HEK293 (cell line): ENCODE results near the gene C5orf63.

Source experiments
- EGR2 ChIP-seq: fragments of 450-650 bp; formaldehyde crosslinking; IDR thresholded peaks from 2 replicates; pipeline ENCODE4 v1.5.1; 2016; ENCODE audit warnings: low read depth, missing biosample characterization, missing genetic modification characterization
- FEZF1 ChIP-seq: fragments of 450-650 bp; formaldehyde crosslinking; IDR thresholded peaks from 2 replicates; pipeline ENCODE4 v1.5.1; 2016; ENCODE audit warnings: missing biosample characterization, missing genetic modification characterization
- IKZF3 ChIP-seq: fragments of 450-650 bp; IDR thresholded peaks from 2 replicates; pipeline ENCODE4 v1.5.0; 2018; ENCODE audit warnings: missing biosample characterization, mild to moderate bottlenecking, missing genetic modification characterization, moderate library complexity
- KLF7 ChIP-seq: fragments of 450-650 bp; formaldehyde crosslinking; IDR thresholded peaks from 2 replicates; pipeline ENCODE4 v1.5.1; 2016; ENCODE audit warnings: missing biosample characterization, missing genetic modification characterization, borderline replicate concordance
- MZF1 ChIP-seq: fragments of 450-650 bp; formaldehyde crosslinking; IDR thresholded peaks from 2 replicates; pipeline ENCODE4 v1.5.1; 2017; ENCODE audit warnings: missing biosample characterization, missing genetic modification characterization, borderline replicate concordance
- OSR2 ChIP-seq: fragments of 450-650 bp; formaldehyde crosslinking; IDR thresholded peaks from 2 replicates; pipeline ENCODE4 v1.5.1; 2016; ENCODE audit warnings: missing biosample characterization, missing genetic modification characterization
- SCRT2 ChIP-seq: fragments of 450-650 bp; formaldehyde crosslinking; IDR thresholded peaks from 2 replicates; pipeline ENCODE4 v1.5.1; 2016; ENCODE audit warnings: missing biosample characterization, missing genetic modification characterization
- SP3 ChIP-seq: fragments of 450-650 bp; formaldehyde crosslinking; IDR thresholded peaks from 2 replicates; pipeline ENCODE4 v1.5.1; 2016; ENCODE audit warnings: missing biosample characterization, missing genetic modification characterization
- ZBTB20 ChIP-seq: fragments of 450-650 bp; formaldehyde crosslinking; IDR thresholded peaks from 2 replicates; pipeline ENCODE4 v1.5.1; 2016; ENCODE audit warnings: missing biosample characterization, missing genetic modification characterization
- ZEB2 ChIP-seq: fragments of 450-650 bp; formaldehyde crosslinking; IDR thresholded peaks from 2 replicates; pipeline ENCODE4 v1.5.1; 2016; ENCODE audit warnings: missing biosample characterization, missing genetic modification characterization
- ZFHX2 ChIP-seq: fragments of 450-650 bp; formaldehyde crosslinking; conservative IDR thresholded peaks from 2 replicates; pipeline ENCODE4 v1.5.1; 2016; ENCODE audit warnings: missing biosample characterization, missing genetic modification characterization
- ZIC2 ChIP-seq: fragments of 450-650 bp; formaldehyde crosslinking; IDR thresholded peaks from 2 replicates; pipeline ENCODE4 v1.5.1; 2016; ENCODE audit warnings: missing biosample characterization, missing genetic modification characterization
- ZNF112 ChIP-seq: fragments of 450-650 bp; formaldehyde crosslinking; IDR thresholded peaks from 2 replicates; pipeline ENCODE4 v1.5.0; 2017; ENCODE audit warnings: missing biosample characterization, missing genetic modification characterization
- ZNF133 ChIP-seq: fragments of 450-650 bp; formaldehyde crosslinking; IDR thresholded peaks from 2 replicates; pipeline ENCODE4 v1.5.1; 2016; ENCODE audit warnings: missing biosample characterization, missing genetic modification characterization
- ZNF140 ChIP-seq: fragments of 450-650 bp; formaldehyde crosslinking; IDR thresholded peaks from 2 replicates; pipeline ENCODE4 v1.5.1; 2016; ENCODE audit warnings: missing biosample characterization, missing genetic modification characterization
- ZNF221 ChIP-seq: fragments of 450-650 bp; formaldehyde crosslinking; IDR thresholded peaks from 2 replicates; pipeline ENCODE4 v1.5.1; 2017; ENCODE audit warnings: missing biosample characterization, missing genetic modification characterization, borderline replicate concordance
- ZNF335 ChIP-seq: fragments of 450-650 bp; formaldehyde crosslinking; conservative IDR thresholded peaks from 2 replicates; pipeline ENCODE4 v1.5.1; 2016; ENCODE audit warnings: missing biosample characterization, missing genetic modification characterization
- ZNF366 ChIP-seq: fragments of 450-650 bp; formaldehyde crosslinking; conservative IDR thresholded peaks from 2 replicates; pipeline ENCODE4 v1.5.1; 2016; ENCODE audit warnings: missing biosample characterization, missing genetic modification characterization
- ZNF37A ChIP-seq: fragments of 450-650 bp; IDR thresholded peaks from 2 replicates; pipeline ENCODE4 v1.5.1; 2018; ENCODE audit warnings: missing biosample characterization, missing genetic modification characterization
- ZNF529 ChIP-seq: fragments of 450-650 bp; formaldehyde crosslinking; IDR thresholded peaks from 2 replicates; pipeline ENCODE4 v1.5.1; 2017; ENCODE audit warnings: missing genetic modification characterization, missing biosample characterization; ENCODE audit not compliant: insufficient replicate concordance
- ZNF561 ChIP-seq: fragments of 450-650 bp; IDR thresholded peaks from 2 replicates; pipeline ENCODE4 v1.5.1; 2018; ENCODE audit warnings: missing biosample characterization, missing genetic modification characterization, borderline replicate concordance
- ZNF580 ChIP-seq: fragments of 450-650 bp; formaldehyde crosslinking; IDR thresholded peaks from 2 replicates; pipeline ENCODE4 v1.5.1; 2016; ENCODE audit warnings: missing biosample characterization, missing genetic modification characterization
- ZNF596 ChIP-seq: fragments of 450-650 bp; IDR thresholded peaks from 2 replicates; pipeline ENCODE4 v1.5.0; 2018; ENCODE audit warnings: missing biosample characterization, mild to moderate bottlenecking, missing genetic modification characterization, moderate library complexity
- ZNF600 ChIP-seq: fragments of 450-650 bp; formaldehyde crosslinking; IDR thresholded peaks from 2 replicates; pipeline ENCODE4 v1.5.1; 2016; ENCODE audit warnings: missing biosample characterization, missing genetic modification characterization
- ZNF624 ChIP-seq: fragments of 450-650 bp; formaldehyde crosslinking; IDR thresholded peaks from 2 replicates; pipeline ENCODE4 v1.5.1; 2017; ENCODE audit warnings: missing biosample characterization, missing genetic modification characterization
- ZNF629 ChIP-seq: fragments of 450-650 bp; formaldehyde crosslinking; IDR thresholded peaks from 2 replicates; pipeline ENCODE4 v1.5.1; 2017; ENCODE audit warnings: missing biosample characterization, missing genetic modification characterization
- ZNF670 ChIP-seq: fragments of 450-650 bp; formaldehyde crosslinking; IDR thresholded peaks from 2 replicates; pipeline ENCODE4 v1.5.1; 2016; ENCODE audit warnings: missing biosample characterization, missing genetic modification characterization, low read depth
- ZNF837 ChIP-seq: fragments of 450-650 bp; formaldehyde crosslinking; IDR thresholded peaks from 2 replicates; pipeline ENCODE4 v1.5.1; 2016; ENCODE audit warnings: missing biosample characterization, missing genetic modification characterization
- ZNF843 ChIP-seq: fragments of 450-650 bp; formaldehyde crosslinking; IDR thresholded peaks from 2 replicates; pipeline ENCODE4 v1.5.1; 2016; ENCODE audit warnings: missing biosample characterization, missing genetic modification characterization
- TF ChIP-seq, protein P1 (sequence below): fragments of 450-650 bp; formaldehyde crosslinking; IDR thresholded peaks from 2 replicates; pipeline ENCODE4 v1.5.1; 2016; ENCODE audit warnings: missing biosample characterization, missing genetic modification characterization, borderline replicate concordance
- TF ChIP-seq, protein P2 (sequence below): fragments of 450-650 bp; formaldehyde crosslinking; IDR thresholded peaks from 2 replicates; pipeline ENCODE4 v1.5.1; 2016; ENCODE audit warnings: missing biosample characterization, missing genetic modification characterization

C5orf63 gene

GRCh38 chr5:127040796-127041520 is 32.3 kb downstream of the C5orf63 start (continued):
- TF ChIP-seq ZNF37A (tag by site-specific recombination) (no peak), ZNF335 (tag by site-specific recombination) (peak; percentile 81), IKZF3 (tag by site-specific recombination) (no peak), ZNF529 (tag by site-specific recombination) (no peak), OSR2 (peak; percentile 52; the same call in 1 of the 2 replicates), ZIC2 (tag by site-specific recombination) (peak; percentile 68), SCRT2 (tag by site-specific recombination) (no peak), ZNF366 (tag by site-specific recombination) (peak; percentile 61), ZNF596 (tag by site-specific recombination) (peak; percentile 31; the same call in 1 of the 2 replicates), ZNF837 (no peak), ZNF133 (tag by site-specific recombination) (no peak), ZNF140 (tag by site-specific recombination) (no peak), ZBTB20 (tag by site-specific recombination) (no peak), KLF7 (tag by site-specific recombination) (peak; percentile 86), MZF1 (peak; percentile 69; the same call in 1 of the 2 replicates), ZNF580 (tag by site-specific recombination) (no peak), ZNF221 (tag by site-specific recombination) (no peak), EGR2 (tag by site-specific recombination) (0 out of 2 replicates have a peak, but pooled peaks have one; percentile 34), ZNF624 (no peak), ZNF600 (tag by site-specific recombination) (no peak), ZNF561 (tag by site-specific recombination) (peak; percentile 76; the same call in 1 of the 2 replicates), ZNF843 (tag by site-specific recombination) (0 out of 2 replicates have a peak, but pooled peaks have one; percentile 29), ZFHX2 (tag by site-specific recombination) (peak; percentile 75), FEZF1 (tag by site-specific recombination) (peak; percentile 72), SP3 (tag by site-specific recombination) (peak; percentile 60; the same call in 1 of the 2 replicates), ZNF112 (tag by site-specific recombination) (no peak), ZNF629 (tag by site-specific recombination) (peak; percentile 36; the same call in 1 of the 2 replicates), ZEB2 (tag by site-specific recombination) (no peak), ZNF670 (no peak)
- TF ChIP-seq, protein P1, sequence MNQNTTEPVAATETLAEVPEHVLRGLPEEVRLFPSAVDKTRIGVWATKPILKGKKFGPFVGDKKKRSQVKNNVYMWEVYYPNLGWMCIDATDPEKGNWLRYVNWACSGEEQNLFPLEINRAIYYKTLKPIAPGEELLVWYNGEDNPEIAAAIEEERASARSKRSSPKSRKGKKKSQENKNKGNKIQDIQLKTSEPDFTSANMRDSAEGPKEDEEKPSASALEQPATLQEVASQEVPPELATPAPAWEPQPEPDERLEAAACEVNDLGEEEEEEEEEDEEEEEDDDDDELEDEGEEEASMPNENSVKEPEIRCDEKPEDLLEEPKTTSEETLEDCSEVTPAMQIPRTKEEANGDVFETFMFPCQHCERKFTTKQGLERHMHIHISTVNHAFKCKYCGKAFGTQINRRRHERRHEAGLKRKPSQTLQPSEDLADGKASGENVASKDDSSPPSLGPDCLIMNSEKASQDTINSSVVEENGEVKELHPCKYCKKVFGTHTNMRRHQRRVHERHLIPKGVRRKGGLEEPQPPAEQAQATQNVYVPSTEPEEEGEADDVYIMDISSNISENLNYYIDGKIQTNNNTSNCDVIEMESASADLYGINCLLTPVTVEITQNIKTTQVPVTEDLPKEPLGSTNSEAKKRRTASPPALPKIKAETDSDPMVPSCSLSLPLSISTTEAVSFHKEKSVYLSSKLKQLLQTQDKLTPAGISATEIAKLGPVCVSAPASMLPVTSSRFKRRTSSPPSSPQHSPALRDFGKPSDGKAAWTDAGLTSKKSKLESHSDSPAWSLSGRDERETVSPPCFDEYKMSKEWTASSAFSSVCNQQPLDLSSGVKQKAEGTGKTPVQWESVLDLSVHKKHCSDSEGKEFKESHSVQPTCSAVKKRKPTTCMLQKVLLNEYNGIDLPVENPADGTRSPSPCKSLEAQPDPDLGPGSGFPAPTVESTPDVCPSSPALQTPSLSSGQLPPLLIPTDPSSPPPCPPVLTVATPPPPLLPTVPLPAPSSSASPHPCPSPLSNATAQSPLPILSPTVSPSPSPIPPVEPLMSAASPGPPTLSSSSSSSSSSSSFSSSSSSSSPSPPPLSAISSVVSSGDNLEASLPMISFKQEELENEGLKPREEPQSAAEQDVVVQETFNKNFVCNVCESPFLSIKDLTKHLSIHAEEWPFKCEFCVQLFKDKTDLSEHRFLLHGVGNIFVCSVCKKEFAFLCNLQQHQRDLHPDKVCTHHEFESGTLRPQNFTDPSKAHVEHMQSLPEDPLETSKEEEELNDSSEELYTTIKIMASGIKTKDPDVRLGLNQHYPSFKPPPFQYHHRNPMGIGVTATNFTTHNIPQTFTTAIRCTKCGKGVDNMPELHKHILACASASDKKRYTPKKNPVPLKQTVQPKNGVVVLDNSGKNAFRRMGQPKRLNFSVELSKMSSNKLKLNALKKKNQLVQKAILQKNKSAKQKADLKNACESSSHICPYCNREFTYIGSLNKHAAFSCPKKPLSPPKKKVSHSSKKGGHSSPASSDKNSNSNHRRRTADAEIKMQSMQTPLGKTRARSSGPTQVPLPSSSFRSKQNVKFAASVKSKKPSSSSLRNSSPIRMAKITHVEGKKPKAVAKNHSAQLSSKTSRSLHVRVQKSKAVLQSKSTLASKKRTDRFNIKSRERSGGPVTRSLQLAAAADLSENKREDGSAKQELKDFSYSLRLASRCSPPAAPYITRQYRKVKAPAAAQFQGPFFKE (tag by site-specific recombination) = no peak
- TF ChIP-seq, protein P2, sequence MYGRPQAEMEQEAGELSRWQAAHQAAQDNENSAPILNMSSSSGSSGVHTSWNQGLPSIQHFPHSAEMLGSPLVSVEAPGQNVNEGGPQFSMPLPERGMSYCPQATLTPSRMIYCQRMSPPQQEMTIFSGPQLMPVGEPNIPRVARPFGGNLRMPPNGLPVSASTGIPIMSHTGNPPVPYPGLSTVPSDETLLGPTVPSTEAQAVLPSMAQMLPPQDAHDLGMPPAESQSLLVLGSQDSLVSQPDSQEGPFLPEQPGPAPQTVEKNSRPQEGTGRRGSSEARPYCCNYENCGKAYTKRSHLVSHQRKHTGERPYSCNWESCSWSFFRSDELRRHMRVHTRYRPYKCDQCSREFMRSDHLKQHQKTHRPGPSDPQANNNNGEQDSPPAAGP (tag by site-specific recombination) = peak; percentile 70; the same call in 1 of the 2 replicates
